ENCODE measurements around the gene PBX1.

The PBX1 gene

DNA sequence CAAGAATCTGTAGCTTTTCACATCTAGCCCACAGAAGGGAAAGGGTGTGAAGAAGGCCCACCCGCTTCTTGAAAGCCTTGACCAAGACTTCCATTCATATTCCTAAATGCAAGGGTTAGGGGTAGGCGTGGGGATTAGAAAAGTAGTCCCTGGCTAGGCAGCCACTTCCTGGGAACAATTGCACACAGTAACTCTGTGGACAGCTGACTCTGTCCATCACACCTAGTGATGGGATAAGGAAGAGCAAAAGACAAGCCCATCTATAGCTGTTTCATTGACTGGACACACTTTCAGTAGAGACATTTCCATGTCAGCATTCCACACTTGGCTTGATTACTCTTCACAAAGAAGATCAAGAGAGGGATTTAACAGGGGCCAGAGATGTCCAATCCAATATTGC is 294.2 kb downstream of the PBX1 start:
- H3K4me3 Mint-ChIP-seq: no peak overlapping the region
- H3K9me3 Mint-ChIP-seq: no peaks in the 10 kb centered on the region
- peaks cover 3% of the 10 kb centered on the region for H3K27me3 Mint-ChIP-seq
- H3K36me3 Mint-ChIP-seq (ENCODE audit: low read depth): no peaks in the 10 kb centered on the region
- no peaks in the 10 kb centered on the region for H3K4me1 Mint-ChIP-seq (ENCODE audit: low read depth)
- H3K27ac Mint-ChIP-seq: no peak overlapping the region

- Mint-ChIP-seq H3K9me3 (no peaks in the 10 kb centered on the region), H3K27me3 (peaks cover 3% of the 10 kb centered on the region), H3K36me3 (ENCODE audit: low read depth) (no peaks in the 10 kb centered on the region), H3K4me3 (no peak overlapping the region), H3K4me1 (ENCODE audit: low read depth) (no peaks in the 10 kb centered on the region), H3K27ac (no peak overlapping the region)
Measured at GRCh38 chr1:164855716-164856329, 296.8 kb downstream of the PBX1 start.

- H3K27me3 Mint-ChIP-seq: peaks cover 3% of the 10 kb centered on the region
- no peak overlapping the region for H3K4me3 Mint-ChIP-seq
- no peak overlapping the region for H3K27ac Mint-ChIP-seq
- H3K4me1 Mint-ChIP-seq (ENCODE audit: low read depth): no peaks in the 10 kb centered on the region
- H3K9me3 Mint-ChIP-seq: no peaks in the 10 kb centered on the region
- no peaks in the 10 kb centered on the region for H3K36me3 Mint-ChIP-seq (ENCODE audit: low read depth)
Measured at GRCh38 chr1:164856381-164856780, 297.4 kb downstream of the PBX1 start.

DNA sequence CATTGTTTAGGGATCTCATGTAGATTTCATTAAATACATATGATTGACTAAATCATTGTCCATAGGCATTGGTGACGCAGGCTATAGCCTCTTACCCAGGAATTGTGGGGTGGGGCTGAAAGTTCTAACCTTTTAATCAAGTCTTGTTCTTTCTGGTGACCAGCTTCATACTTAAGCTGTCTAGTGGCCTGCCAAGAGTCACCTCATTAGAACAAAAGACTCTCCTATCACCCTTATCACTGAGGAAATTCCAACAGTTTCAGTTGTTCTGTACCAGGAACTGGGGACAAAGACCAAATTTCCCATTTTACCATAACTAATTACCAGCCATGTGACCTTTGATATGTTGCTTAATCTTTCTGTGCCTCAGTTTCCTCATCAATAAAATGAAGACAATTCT is 298.5 kb downstream of the PBX1 start:
- H3K36me3 Mint-ChIP-seq (ENCODE audit: low read depth): no peaks in the 10 kb centered on the region
- H3K9me3 Mint-ChIP-seq: no peaks in the 10 kb centered on the region
- H3K4me1 Mint-ChIP-seq (ENCODE audit: low read depth): no peaks in the 10 kb centered on the region
- no peak overlapping the region for H3K4me3 Mint-ChIP-seq
- peaks cover 3% of the 10 kb centered on the region for H3K27me3 Mint-ChIP-seq
- no peak overlapping the region for H3K27ac Mint-ChIP-seq

DNA sequence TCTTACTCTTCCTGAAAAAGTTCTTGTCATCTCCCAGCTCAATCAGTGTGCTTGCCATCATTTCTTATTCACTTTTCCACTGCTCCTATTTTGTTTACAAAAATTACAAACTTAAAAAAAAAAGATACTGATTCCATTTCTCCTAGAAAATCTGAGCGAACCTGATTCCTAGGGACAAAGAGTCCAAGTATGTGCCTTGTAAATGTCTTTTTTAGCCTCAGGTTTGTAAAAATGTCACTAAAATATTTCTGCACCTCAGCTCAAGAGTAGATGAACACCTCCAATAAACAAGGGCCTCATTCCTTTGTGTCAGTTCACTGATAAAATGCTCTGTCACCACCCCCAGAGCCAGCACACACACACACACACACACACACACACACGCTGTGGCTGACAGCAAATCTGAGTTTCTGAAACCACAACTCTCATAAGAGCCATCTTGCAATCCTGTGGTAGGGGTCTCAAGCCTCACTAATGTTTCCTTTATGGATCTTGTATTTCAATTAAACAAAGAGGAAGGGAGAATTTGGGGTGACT is 299.2 kb downstream of the PBX1 start:
- no peaks in the 10 kb centered on the region for H3K36me3 Mint-ChIP-seq (ENCODE audit: low read depth)

DNA sequence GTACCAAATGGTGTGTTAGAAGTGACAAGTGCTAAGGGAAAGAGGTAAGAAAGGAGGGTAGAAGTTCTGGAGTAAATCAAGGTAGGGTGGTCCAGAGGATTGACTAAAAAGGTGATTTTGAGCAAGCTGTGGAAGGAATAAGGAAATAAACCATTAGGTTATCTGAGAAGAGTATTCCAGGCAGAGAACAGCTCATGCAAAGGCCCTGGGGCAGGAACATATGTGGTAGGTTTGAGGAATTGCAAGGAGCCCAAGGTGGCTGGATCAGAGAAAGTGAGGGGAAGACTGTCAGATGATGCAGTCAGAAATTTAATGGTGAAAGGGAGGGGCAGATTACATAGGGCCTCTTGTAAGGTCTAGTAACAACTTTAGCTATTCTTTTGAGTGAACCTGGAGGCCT is 302.6 kb downstream of the PBX1 start:
- H3K27me3 Mint-ChIP-seq: no peaks in the 10 kb centered on the region
- no peak overlapping the region for H3K27ac Mint-ChIP-seq
- H3K9me3 Mint-ChIP-seq: no peaks in the 10 kb centered on the region
- no peaks in the 10 kb centered on the region for H3K36me3 Mint-ChIP-seq (ENCODE audit: low read depth)
- no peak overlapping the region for H3K4me3 Mint-ChIP-seq
- no peaks in the 10 kb centered on the region for H3K4me1 Mint-ChIP-seq (ENCODE audit: low read depth)

More for the DNA sequence above, 299.2 kb downstream of the PBX1 start:
- Mint-ChIP-seq H3K9me3 (no peaks in the 10 kb centered on the region), H3K27me3 (peaks cover 3% of the 10 kb centered on the region), H3K4me1 (ENCODE audit: low read depth) (no peaks in the 10 kb centered on the region), H3K27ac (no peak overlapping the region), H3K4me3 (no peak overlapping the region)

GRCh38 chr1:164863056-164863455 is 304.1 kb downstream of the PBX1 start:
- Mint-ChIP-seq H3K27ac (no peak overlapping the region), H3K27me3 (no peaks in the 10 kb centered on the region), H3K9me3 (no peaks in the 10 kb centered on the region), H3K36me3 (ENCODE audit: low read depth) (no peaks in the 10 kb centered on the region), H3K4me3 (no peak overlapping the region), H3K4me1 (ENCODE audit: low read depth) (no peaks in the 10 kb centered on the region)

- Mint-ChIP-seq H3K4me1 (ENCODE audit: low read depth) (no peaks in the 10 kb centered on the region), H3K36me3 (ENCODE audit: low read depth) (no peaks in the 10 kb centered on the region), H3K4me3 (no peak overlapping the region), H3K9me3 (no peaks in the 10 kb centered on the region), H3K27ac (no peak overlapping the region), H3K27me3 (no peaks in the 10 kb centered on the region)
Measured at GRCh38 chr1:164864161-164864560, 305.2 kb downstream of the PBX1 start.

DNA sequence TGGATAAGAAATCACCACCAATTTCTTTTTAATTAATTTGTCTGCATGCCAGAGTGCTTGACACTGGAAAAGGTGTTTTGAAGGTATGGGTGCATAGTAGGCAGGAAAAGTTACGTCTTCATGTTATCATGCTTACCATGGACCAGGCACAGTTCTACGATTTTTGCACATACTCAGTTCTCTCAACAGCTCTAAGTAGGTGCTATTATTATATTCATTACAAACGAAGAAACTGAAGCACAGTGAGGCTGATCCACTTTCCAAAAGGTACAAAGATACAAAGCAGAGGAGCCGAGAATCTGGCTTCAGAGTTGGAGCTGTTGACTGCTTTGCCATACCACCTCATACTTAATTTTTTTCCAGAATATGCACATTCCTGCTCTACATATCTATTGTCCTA is 306.4 kb downstream of the PBX1 start:
- Mint-ChIP-seq H3K27ac (no peak overlapping the region), H3K9me3 (no peaks in the 10 kb centered on the region), H3K36me3 (ENCODE audit: low read depth) (no peaks in the 10 kb centered on the region), H3K4me3 (no peak overlapping the region), H3K27me3 (no peaks in the 10 kb centered on the region), H3K4me1 (ENCODE audit: low read depth) (no peaks in the 10 kb centered on the region)

GRCh38 chr1:164867590-164867989 is 308.6 kb downstream of the PBX1 start:
- Mint-ChIP-seq H3K36me3 (ENCODE audit: low read depth) (no peaks in the 10 kb centered on the region), H3K4me1 (ENCODE audit: low read depth) (no peaks in the 10 kb centered on the region), H3K4me3 (no peak overlapping the region), H3K9me3 (no peaks in the 10 kb centered on the region), H3K27me3 (no peaks in the 10 kb centered on the region), H3K27ac (no peak overlapping the region)

DNA sequence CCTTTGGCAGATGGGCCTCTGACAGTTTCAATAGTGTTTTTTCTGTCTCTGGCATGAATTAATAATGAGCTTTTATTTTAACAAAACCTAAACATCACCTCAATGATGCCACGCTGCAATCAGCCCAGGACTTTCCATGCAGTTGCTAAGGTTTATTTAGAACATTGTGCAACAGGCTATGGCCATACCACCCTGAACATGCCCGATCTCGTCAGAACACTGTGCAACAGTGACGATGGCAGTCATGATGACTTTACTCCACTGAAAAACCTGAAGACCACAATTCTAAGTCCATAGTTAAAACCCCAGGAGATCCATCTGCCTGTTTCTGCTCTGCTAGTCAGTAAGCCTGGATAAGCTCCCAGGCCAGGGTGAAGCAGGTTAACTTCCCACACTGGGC is 310.0 kb downstream of the PBX1 start:
- Mint-ChIP-seq H3K36me3 (ENCODE audit: low read depth) (no peaks in the 10 kb centered on the region), H3K4me1 (ENCODE audit: low read depth) (no peaks in the 10 kb centered on the region), H3K27me3 (no peaks in the 10 kb centered on the region), H3K27ac (no peak overlapping the region), H3K4me3 (no peak overlapping the region), H3K9me3 (no peaks in the 10 kb centered on the region)

GRCh38 chr1:164875518-164875917 is 316.5 kb downstream of the PBX1 start:
- Mint-ChIP-seq H3K27me3 (peaks cover 4% of the 10 kb centered on the region), H3K27ac (no peak overlapping the region), H3K4me1 (ENCODE audit: low read depth) (no peaks in the 10 kb centered on the region), H3K4me3 (no peak overlapping the region), H3K36me3 (ENCODE audit: low read depth) (no peaks in the 10 kb centered on the region), H3K9me3 (no peaks in the 10 kb centered on the region)

- Mint-ChIP-seq H3K27me3 (peaks cover 4% of the 10 kb centered on the region), H3K4me1 (ENCODE audit: low read depth) (no peaks in the 10 kb centered on the region), H3K36me3 (ENCODE audit: low read depth) (no peaks in the 10 kb centered on the region), H3K9me3 (no peaks in the 10 kb centered on the region), H3K27ac (no peak overlapping the region), H3K4me3 (no peak overlapping the region)
Measured at GRCh38 chr1:164876398-164877116, 317.6 kb downstream of the PBX1 start.

DNA sequence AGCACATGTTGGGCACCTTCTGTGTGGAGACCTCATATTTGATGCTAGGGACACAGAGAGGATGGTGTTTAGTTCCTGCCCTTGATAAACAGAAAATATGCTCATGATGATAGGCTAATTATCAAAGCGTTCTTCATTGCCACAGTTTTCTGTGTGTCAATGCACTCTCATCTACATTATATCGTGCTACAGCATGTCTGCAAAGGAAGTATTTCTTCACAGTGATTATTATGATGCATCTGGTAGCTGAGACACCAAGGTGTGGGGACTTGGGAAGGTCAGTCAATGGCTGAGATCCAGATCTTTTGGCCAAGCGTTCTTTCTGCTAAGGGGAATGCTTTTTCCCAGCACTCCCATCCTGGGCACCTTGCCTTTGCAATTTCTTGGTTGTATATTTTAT is 321.2 kb downstream of the PBX1 start:
- H3K27me3 Mint-ChIP-seq: peaks cover 4% of the 10 kb centered on the region
- no peak overlapping the region for H3K4me3 Mint-ChIP-seq
- H3K9me3 Mint-ChIP-seq: no peaks in the 10 kb centered on the region
- no peaks in the 10 kb centered on the region for H3K4me1 Mint-ChIP-seq (ENCODE audit: low read depth)
- no peak overlapping the region for H3K27ac Mint-ChIP-seq
- no peaks in the 10 kb centered on the region for H3K36me3 Mint-ChIP-seq (ENCODE audit: low read depth)

- H3K4me3 Mint-ChIP-seq: no peak overlapping the region
- H3K36me3 Mint-ChIP-seq (ENCODE audit: low read depth): no peaks in the 10 kb centered on the region
- no peak overlapping the region for H3K27ac Mint-ChIP-seq
- H3K4me1 Mint-ChIP-seq (ENCODE audit: low read depth): no peaks in the 10 kb centered on the region
- peaks cover 4% of the 10 kb centered on the region for H3K27me3 Mint-ChIP-seq
- H3K9me3 Mint-ChIP-seq: no peaks in the 10 kb centered on the region
Measured at GRCh38 chr1:164880644-164881043, 321.7 kb downstream of the PBX1 start.

- Mint-ChIP-seq H3K4me1 (ENCODE audit: low read depth) (no peaks in the 10 kb centered on the region), H3K9me3 (peaks cover 11% of the 10 kb centered on the region), H3K27ac (no peak overlapping the region), H3K36me3 (ENCODE audit: low read depth) (no peaks in the 10 kb centered on the region), H3K4me3 (no peak overlapping the region), H3K27me3 (no peaks in the 10 kb centered on the region)
Measured at GRCh38 chr1:164885311-164885710, 326.3 kb downstream of the PBX1 start.
